GM23338 (cell line): ENCODE results near the gene UEVLD. TPM values are rescaled to one million over a fixed set of nuclear protein-coding genes. Genes with fewer than 3 reads are reported as not detected.

Experiments used
- ATAC-seq: fragments of 200-7000 bp; cut with Tn5 transposase; 3 replicates; pipeline ENCODE4 v1.9.1; 2020
- DNase-seq: peaks from one replicate; pipeline ENCODE4 v3.0.0-alpha.2; 2015; ENCODE audit warnings: low spot score
- H2AFZ ChIP-seq: fragments of 200-600 bp; sonication (generic); 2 replicates; pipeline ENCODE4 v1.8.0; 2016; ENCODE audit warnings: antibody characterized with exemption, mild to moderate bottlenecking, moderate library complexity
- H3F3A ChIP-seq: fragments of 200-600 bp; sonication (generic); replicated peaks from 2 replicates; pipeline ENCODE4 v1.8.0; 2017; ENCODE audit warnings: antibody characterized with exemption, mixed run types, low read depth
- H3K27ac ChIP-seq: fragments of 200-600 bp; sonication (generic); 2 replicates; pipeline ENCODE4 v1.6.1; 2016; ENCODE audit warnings: low read depth
- H3K27me3 ChIP-seq: fragments of 200-600 bp; sonication (generic); 2 replicates; pipeline ENCODE4 v1.8.0; 2016; ENCODE audit warnings: mild to moderate bottlenecking, mixed run types, moderate library complexity; ENCODE audit not compliant: insufficient read depth
- H3K36me3 ChIP-seq: fragments of 200-600 bp; sonication (generic); 2 replicates; pipeline ENCODE4 v1.8.0; 2016; ENCODE audit warnings: mild to moderate bottlenecking; ENCODE audit not compliant: insufficient read depth
- H3K4me1 ChIP-seq: fragments of 200-600 bp; sonication (generic); 2 replicates; pipeline ENCODE4 v1.8.0; 2016; ENCODE audit warnings: mild to moderate bottlenecking, moderate library complexity; ENCODE audit not compliant: insufficient read depth
- H3K4me2 ChIP-seq: fragments of 200-600 bp; sonication (generic); 2 replicates; pipeline ENCODE4 v1.7.1; 2017; ENCODE audit warnings: mixed run types
- H3K4me3 ChIP-seq: fragments of 200-600 bp; sonication (generic); 2 replicates; pipeline ENCODE4 v1.6.1; 2016; ENCODE audit warnings: mixed run types
- H3K79me2 ChIP-seq: fragments of 200-600 bp; sonication (generic); replicated peaks from 2 replicates; pipeline ENCODE4 v1.8.0; 2017; ENCODE audit warnings: mild to moderate bottlenecking; ENCODE audit not compliant: insufficient read depth
- H3K9me2 ChIP-seq: fragments of 200-600 bp; sonication (generic); 2 replicates; pipeline ENCODE4 v1.8.0; 2017; ENCODE audit not compliant: insufficient read depth
- H4K20me1 ChIP-seq: fragments of 200-600 bp; sonication (generic); replicated peaks from 2 replicates; pipeline ENCODE4 v1.8.0; 2017; ENCODE audit warnings: mild to moderate bottlenecking; ENCODE audit not compliant: insufficient read depth
- H3K27ac Mint-ChIP-seq: 2 replicates; pipeline ENCODE4 v1.8.0; 2020; ENCODE audit warnings: inconsistent platforms, mild to moderate bottlenecking, moderate library complexity, mixed read lengths
- H3K27me3 Mint-ChIP-seq: 3 replicates; pipeline ENCODE4 v1.8.0; 2022; ENCODE audit warnings: low read depth, mild to moderate bottlenecking, moderate library complexity, mixed read lengths, inconsistent platforms; ENCODE audit not compliant: insufficient read depth, poor library complexity
- H3K36me3 Mint-ChIP-seq: 3 replicates; pipeline ENCODE4 v1.8.0; 2021; ENCODE audit warnings: low read depth, mild to moderate bottlenecking, inconsistent platforms, moderate library complexity, mixed read lengths
- H3K4me1 Mint-ChIP-seq: 3 replicates; pipeline ENCODE4 v1.8.0; 2020; ENCODE audit warnings: mild to moderate bottlenecking, inconsistent platforms, mixed read lengths
- H3K4me3 Mint-ChIP-seq: 3 replicates; pipeline ENCODE4 v1.8.0; 2021; ENCODE audit warnings: moderate library complexity, mild to moderate bottlenecking, inconsistent platforms, mixed read lengths
- H3K9me3 Mint-ChIP-seq: 3 replicates; pipeline ENCODE4 v1.8.0; 2020; ENCODE audit warnings: moderate library complexity, mild to moderate bottlenecking, inconsistent platforms, mixed read lengths
- POLR2AphosphoS5 ChIP-seq: IDR thresholded peaks from 2 replicates; pipeline ENCODE4 v1.6.1; 2016; ENCODE audit warnings: antibody characterized with exemption, low read depth
- ZNF114 ChIP-seq: fragments of 250-450 bp; sonication (Bioruptor Pico); IDR thresholded peaks from 2 replicates; pipeline ENCODE4 v1.5.0; 2020; ENCODE audit warnings: mild to moderate bottlenecking, moderate library complexity
- polyA plus RNA-seq: library from polyadenylated mRNA; unstranded; fragments of >200 nt; fragmentation: Nextera tagmentation; extraction: Ambion mirVana; gene quantifications from 2 replicates; pipeline ENCODE4 v1.2.1, GENCODE V29; 2016
- total RNA-seq: library from RNA; depleted of rRNA; stranded (reverse); fragments of >200 nt; shearing (Covaris generic); gene quantifications from 2 replicates; pipeline ENCODE4 v1.2.3, GENCODE V29; 2014
- TF ChIP-seq, protein P1 (sequence below): fragments of 250-450 bp; sonication (Bioruptor Pico); IDR thresholded peaks from 2 replicates; pipeline ENCODE4 v1.5.0; 2020; ENCODE audit warnings: mild to moderate bottlenecking, moderate library complexity

Gene UEVLD
- total and polyA plus RNA-seq, 2 experiments from 2014 or later: 10.2 to 11.8 TPM

DNA sequence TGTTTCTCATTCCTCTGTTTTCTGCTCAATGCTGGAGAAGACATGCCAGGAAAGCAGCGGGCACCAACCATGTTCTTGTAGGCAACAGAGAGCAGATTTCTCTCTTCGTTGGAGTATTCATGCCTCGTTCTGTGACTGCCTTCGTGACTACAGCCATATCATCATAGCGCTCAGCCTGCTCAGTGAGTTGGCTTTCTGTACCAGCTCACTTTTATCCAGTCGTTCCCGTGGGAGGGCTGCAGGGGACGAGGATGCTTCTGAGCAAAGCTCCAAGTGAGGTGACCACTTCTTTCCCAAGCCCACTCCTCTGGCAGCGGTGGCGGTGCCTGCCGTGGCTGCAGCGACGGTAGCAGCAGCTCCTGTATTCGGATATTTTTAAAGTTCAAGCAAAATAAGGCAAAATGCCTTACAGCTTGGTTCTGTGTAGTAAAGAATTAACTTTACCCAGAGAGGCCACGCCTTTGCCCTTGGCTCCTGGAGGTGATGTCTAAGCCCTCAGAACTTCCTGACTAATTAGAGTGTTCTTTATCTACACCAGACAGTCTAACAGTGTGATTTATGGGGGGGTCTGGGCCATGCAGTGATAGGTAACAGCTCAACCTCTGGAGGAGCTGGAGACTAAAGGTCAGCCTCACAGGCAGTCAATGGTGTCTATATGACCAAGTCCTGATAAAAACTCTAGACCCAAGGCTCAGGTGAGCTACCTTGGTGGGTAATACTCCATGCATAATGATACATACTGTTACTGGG, 97.6 kb downstream of the UEVLD start (continued):
- TF ChIP-seq, protein P1, sequence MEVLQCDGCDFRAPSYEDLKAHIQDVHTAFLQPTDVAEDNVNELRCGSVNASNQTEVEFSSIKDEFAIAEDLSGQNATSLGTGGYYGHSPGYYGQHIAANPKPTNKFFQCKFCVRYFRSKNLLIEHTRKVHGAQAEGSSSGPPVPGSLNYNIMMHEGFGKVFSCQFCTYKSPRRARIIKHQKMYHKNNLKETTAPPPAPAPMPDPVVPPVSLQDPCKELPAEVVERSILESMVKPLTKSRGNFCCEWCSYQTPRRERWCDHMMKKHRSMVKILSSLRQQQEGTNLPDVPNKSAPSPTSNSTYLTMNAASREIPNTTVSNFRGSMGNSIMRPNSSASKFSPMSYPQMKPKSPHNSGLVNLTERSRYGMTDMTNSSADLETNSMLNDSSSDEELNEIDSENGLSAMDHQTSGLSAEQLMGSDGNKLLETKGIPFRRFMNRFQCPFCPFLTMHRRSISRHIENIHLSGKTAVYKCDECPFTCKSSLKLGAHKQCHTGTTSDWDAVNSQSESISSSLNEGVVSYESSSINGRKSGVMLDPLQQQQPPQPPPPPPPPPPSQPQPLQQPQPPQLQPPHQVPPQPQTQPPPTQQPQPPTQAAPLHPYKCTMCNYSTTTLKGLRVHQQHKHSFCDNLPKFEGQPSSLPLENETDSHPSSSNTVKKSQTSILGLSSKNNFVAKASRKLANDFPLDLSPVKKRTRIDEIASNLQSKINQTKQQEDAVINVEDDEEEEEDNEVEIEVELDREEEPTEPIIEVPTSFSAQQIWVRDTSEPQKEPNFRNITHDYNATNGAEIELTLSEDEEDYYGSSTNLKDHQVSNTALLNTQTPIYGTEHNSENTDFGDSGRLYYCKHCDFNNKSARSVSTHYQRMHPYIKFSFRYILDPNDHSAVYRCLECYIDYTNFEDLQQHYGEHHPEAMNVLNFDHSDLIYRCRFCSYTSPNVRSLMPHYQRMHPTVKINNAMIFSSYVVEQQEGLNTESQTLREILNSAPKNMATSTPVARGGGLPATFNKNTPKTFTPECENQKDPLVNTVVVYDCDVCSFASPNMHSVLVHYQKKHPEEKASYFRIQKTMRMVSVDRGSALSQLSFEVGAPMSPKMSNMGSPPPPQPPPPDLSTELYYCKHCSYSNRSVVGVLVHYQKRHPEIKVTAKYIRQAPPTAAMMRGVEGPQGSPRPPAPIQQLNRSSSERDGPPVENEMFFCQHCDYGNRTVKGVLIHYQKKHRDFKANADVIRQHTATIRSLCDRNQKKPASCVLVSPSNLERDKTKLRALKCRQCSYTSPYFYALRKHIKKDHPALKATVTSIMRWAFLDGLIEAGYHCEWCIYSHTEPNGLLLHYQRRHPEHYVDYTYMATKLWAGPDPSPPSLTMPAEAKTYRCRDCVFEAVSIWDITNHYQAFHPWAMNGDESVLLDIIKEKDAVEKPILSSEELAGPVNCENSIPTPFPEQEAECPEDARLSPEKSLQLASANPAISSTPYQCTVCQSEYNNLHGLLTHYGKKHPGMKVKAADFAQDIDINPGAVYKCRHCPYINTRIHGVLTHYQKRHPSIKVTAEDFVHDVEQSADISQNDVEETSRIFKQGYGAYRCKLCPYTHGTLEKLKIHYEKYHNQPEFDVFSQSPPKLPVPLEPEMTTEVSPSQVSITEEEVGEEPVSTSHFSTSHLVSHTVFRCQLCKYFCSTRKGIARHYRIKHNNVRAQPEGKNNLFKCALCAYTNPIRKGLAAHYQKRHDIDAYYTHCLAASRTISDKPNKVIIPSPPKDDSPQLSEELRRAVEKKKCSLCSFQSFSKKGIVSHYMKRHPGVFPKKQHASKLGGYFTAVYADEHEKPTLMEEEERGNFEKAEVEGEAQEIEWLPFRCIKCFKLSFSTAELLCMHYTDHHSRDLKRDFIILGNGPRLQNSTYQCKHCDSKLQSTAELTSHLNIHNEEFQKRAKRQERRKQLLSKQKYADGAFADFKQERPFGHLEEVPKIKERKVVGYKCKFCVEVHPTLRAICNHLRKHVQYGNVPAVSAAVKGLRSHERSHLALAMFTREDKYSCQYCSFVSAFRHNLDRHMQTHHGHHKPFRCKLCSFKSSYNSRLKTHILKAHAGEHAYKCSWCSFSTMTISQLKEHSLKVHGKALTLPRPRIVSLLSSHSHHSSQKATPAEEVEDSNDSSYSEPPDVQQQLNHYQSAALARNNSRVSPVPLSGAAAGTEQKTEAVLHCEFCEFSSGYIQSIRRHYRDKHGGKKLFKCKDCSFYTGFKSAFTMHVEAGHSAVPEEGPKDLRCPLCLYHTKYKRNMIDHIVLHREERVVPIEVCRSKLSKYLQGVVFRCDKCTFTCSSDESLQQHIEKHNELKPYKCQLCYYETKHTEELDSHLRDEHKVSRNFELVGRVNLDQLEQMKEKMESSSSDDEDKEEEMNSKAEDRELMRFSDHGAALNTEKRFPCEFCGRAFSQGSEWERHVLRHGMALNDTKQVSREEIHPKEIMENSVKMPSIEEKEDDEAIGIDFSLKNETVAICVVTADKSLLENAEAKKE (CRISPR knock-in tag): no peak
- TF ChIP-seq POLR2AphosphoS5: no peak

DNA sequence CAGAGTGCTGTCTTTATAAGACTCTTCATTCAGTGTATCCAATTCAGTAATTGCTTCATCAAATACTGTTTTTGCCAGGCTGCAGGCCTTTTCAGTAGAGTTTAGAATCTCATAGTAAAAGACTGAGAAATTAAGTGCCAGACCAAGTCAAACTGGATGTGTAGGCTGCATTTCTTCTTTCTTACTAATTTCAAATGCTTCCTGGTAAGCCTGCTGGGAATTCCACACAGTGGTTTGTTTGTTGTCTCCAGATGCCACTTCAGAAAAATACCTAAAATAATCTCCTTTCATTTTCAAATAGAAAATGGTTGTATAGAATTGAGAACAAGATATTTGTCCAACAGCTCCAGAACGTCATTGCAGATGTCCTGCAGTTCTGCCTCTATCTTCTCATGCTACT, 98.2 kb downstream of the UEVLD start:
- Mint-ChIP-seq H3K27ac (no peak overlapping the region; the same call in 1 of the 2 replicates), H3K4me1 (no peaks in the 10 kb centered on the region), H3K27me3 (no peaks in the 10 kb centered on the region), H3K9me3 (no peaks in the 10 kb centered on the region), H3K36me3 (peaks cover 13% of the 10 kb centered on the region; the same call in 2 of the 3 replicates), H3K4me3 (no peak overlapping the region)
- no peaks in the 10 kb centered on the region; the same call in 1 of the 2 replicates for H3K4me1 ChIP-seq
- no peak overlapping the region for H2AFZ ChIP-seq
- H3K4me3 ChIP-seq: no peak overlapping the region
- no peak for DNase-seq
- H3K27me3 ChIP-seq: no peaks in the 10 kb centered on the region
- H3K36me3 ChIP-seq: peaks cover 16% of the 10 kb centered on the region; the same call in 1 of the 2 replicates
- no peaks in the 10 kb centered on the region for H3K79me2 ChIP-seq
- H3K4me2 ChIP-seq: no peak overlapping the region
- TF ChIP-seq ZNF114 (CRISPR knock-in tag): no peak
- no peak for TF ChIP-seq POLR2AphosphoS5
- H3K27ac ChIP-seq: no peak overlapping the region
- no peaks in the 10 kb centered on the region for H3K9me2 ChIP-seq
- no peaks in the 10 kb centered on the region for H3F3A ChIP-seq
- no peak for ATAC-seq
- peaks cover 8% of the 10 kb centered on the region for H4K20me1 ChIP-seq
